GM21360 (cell line): ENCODE results near the gene HSFX4.
A peak's percentile ranks its signal among the peaks of the same experiment; 100 is the strongest.
"Not testable (repeated sequence)": the region's sequence is repeated elsewhere in the genome, so short reads cannot be mapped to it uniquely, and the experiment has no call there.

Experiments
- ATAC-seq: cut with Tn5 transposase; IDR thresholded peaks from one replicate; pipeline ENCODE4 v1.9.1; 2021; ENCODE audit warnings: mild to moderate bottlenecking, moderate library complexity; ENCODE audit not compliant: unreplicated experiment

Gene HSFX4

DNA sequence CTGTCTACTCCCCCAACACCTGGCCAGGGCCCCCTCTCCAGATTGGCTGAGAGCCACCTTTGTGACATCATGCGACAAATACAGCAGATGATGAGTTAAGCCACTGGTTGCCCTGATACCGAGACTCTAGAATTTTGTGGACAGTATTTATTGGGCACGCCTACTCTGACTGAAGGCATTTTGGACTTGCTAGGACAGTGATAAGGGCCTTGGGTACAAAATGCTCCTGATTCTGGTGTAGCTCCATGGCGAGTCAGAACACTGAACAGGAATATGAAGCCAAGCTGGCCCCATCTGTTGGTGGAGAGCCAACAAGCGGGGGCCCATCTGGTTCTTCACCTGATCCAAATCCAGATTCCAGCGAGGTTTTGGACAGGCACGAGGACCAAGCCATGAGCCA lies at the start of gene HSFX4:
Gene HSFX4, plus strand, starts transcription at position 174 of the 400 bp plus-strand sequence. Its CDS starts 72 bp downstream, at position 246.
- ATAC-seq = not testable (repeated sequence)

- ATAC-seq = no peak
Measured at GRCh38 chrX:149881081-149881711, 48.2 kb upstream of the HSFX4 start, which contains the start of gene MAGEA8. MAGEA8 (plus strand) TSS chrX:149881183; CDS start chrX:149884273, 3,090 bp downstream.

DNA sequence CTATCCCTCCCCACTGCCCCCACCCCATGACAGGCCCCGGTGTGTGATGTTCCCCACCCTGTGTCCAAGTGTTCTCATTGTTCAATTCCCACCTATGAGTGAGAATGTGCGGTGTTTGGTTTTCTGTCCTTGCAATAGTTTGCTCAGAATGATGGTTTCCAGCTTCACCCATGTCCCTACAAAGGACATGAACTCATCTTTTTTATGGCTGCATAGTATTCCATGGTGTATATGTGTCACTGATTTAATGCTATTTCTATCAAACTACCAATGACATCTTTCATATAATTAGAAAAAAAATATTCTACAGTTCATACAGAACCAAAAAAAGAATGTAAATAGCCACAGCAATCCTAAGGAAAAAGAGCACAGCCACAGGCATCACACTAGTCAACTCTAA lies 38.5 kb upstream of the HSFX4 start:
- not testable (repeated sequence) for ATAC-seq

DNA sequence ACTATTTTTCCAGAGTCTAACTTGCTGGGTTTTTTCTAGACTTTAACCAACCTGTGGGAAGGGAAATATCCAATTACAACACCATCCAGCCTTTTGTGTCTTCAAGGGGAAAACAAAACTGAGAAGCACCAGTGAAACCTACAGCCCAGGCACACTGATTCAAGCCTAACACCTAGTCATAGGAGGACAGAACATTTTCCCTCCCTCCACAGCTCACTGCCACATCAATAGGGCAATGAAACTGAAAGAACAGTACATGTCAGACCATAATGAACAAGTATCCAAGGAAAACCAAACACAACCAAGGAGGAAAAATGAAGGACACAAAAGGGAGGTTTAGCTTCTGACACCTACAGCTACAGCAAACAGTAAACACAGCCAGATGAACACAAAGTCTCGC lies 30.8 kb upstream of the HSFX4 start:
- no peak for ATAC-seq

DNA sequence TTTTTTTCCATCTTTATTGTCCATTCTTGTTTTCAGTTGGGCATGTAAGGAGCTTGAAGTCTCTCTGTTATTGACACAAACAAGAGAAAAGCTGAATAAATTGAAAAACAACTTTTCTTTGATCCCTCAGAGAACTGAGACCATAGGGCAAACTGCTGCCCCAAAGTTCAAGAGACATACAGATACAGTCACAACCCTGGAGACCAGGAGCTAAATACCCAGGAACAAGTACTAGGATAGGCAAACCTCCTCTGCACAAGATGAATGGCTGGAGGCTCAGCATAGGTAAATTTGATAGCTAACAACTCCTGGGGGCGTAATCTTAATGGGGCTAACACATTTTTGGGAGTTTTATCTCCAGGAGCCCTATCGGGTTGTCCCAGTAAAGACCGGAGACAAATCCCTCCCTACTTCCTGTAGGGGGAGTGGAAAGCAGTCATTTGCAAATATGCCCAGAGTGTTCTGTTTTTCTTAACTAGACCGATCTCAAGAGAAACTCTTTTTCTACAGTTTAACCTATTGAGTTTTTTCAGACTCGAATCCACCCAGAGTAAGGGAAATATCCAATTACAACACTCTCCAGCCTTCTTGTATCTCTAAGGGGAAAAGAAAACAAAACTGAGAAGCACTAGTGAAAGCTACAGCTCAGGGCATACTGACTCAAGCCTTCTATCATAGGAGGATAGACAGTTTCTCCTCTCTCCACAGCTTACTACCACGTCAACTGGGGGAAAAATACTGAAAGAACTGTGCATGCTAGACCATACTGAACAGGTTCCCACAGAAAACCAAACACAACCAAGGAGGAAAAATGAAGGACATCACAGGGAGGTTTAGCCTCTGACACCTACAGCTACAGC lies 25.3 kb upstream of the HSFX4 start:
- peak; percentile 81 for ATAC-seq

- ATAC-seq = no peak
Measured at GRCh38 chrX:149908308-149908707, 21.1 kb upstream of the HSFX4 start.

DNA sequence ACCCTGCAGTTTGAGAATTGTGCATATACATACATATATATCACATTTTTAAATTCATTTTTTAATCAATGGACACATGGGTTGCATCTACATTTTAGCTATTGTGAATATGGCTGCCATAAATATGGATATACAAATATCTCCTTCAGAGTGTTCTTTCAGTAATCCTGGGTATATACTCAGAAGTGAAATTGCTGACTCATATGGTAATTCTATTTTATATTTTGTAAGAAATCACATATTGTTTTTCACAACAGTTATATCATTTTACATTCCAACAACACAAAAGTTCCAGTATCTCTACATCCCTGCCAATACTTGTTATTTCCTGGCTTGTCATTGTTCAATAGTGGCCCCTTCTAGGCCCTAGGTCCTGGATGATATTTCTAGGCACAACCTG lies 20.6 kb upstream of the HSFX4 start:
- ATAC-seq = no peak

- no peak for ATAC-seq
Measured at GRCh38 chrX:149909324-149910177, 19.8 kb upstream of the HSFX4 start.

DNA sequence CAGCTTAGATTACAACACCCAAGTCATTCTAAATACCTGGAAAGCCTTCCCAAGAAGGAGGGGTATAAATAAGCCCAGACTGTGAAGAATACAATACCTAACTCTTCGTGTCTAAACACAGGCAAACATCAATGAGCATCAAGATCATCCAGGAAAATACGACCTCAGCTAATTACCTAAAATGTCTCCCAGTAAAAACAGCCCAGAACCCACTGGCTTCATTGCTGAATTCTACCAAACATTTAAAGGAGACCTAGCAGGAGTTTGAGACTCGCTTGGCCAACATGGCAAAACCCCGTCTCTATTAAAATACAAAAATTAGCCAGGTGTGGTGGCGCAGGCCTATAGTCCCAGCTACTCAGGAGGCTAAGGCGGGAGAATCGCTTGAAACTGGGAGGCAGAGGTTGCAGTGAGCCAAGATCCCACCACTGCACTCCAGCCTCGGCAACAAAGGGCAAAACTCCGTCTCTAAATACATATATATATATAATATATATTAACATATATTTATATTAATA lies 19.1 kb upstream of the HSFX4 start:
- no peak for ATAC-seq

- ATAC-seq = peak; percentile 90
Measured at GRCh38 chrX:149916745-149917392, 12.5 kb upstream of the HSFX4 start.

GRCh38 chrX:149923836-149924235 lies 5.5 kb upstream of the HSFX4 start:
- ATAC-seq = not testable (repeated sequence)

DNA sequence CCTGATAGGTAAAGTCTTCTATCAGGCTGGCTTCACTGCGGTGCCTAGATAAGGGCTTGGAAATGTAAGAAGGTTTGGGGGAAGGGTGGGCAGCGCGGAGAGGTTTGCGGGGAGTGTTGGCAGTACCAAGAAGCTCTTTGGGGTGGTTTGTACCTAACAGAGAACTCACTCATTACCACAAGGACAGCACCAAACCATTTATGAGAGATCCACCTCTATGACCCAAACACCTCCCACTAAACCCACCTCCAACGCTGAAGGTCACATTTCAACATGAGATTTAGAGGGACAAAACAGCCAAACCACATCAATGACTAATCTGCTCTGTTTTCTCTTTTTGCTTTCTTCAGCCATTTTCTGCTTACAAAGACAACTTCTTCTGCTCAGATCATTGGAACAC lies 4.9 kb upstream of the HSFX4 start:
- not testable (repeated sequence) for ATAC-seq

GRCh38 chrX:149927245-149927963 lies 2.0 kb upstream of the HSFX4 start:
- ATAC-seq = not testable (repeated sequence)

DNA sequence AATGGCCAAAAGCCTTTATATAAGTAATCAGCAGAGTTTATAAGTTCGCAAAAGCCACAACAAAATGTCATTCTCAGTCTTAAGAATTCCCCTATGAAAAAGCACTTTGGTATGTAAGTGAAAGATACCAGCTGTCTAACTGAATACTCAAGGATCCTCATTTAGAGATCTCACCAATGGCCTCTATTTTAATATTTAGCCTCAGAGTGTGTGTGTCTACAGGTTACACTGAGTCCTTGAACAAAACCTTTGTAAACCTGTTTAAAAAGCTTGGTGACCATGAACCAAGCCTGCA lies 1.5 kb upstream of the HSFX4 start:
- ATAC-seq = not testable (repeated sequence)

GRCh38 chrX:149928635-149929034 lies 738 bp upstream of the HSFX4 start:
- ATAC-seq = not testable (repeated sequence)

GRCh38 chrX:149931355-149931754 lies 2.0 kb downstream of the HSFX4 start:
- not testable (repeated sequence) for ATAC-seq

DNA sequence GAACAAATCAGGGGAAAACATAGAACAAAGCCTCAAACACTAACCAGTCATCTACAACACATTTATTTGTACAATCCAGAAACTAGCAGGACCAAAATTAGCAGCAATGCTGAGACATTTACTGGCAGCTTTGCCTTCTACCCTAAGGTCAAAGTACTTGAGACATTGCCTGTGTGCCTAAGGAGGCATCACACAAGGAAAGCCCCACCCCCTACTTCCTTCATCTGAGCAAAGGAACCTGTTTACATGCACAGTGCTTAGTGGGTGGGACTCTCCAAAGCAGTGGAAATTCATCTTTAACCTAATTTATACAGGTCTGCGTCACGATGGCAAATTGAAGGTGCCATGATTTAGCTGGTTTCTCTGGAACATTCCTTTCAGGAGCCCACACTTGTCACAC lies 2.8 kb downstream of the HSFX4 start:
- not testable (repeated sequence) for ATAC-seq

DNA sequence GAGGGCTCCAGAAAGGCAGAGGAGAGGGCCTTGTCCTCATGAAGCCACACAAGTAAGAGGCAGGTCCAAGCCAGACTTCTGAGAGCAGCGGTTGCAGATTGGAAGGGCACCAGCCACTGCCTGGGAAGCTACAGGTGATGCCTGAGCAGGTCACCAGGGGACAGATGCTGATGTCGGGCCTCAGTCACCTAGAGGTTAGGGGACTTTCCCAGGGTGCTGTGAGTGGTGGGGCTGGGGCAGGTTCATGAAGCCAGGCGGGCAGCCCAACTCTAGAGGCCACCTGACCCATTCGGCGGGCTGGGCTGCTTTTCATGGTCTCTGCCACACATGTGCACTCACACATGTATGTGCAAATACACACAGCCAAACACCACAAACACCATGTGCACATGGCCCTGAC lies 3.6 kb downstream of the HSFX4 start:
- ATAC-seq = not testable (repeated sequence)

DNA sequence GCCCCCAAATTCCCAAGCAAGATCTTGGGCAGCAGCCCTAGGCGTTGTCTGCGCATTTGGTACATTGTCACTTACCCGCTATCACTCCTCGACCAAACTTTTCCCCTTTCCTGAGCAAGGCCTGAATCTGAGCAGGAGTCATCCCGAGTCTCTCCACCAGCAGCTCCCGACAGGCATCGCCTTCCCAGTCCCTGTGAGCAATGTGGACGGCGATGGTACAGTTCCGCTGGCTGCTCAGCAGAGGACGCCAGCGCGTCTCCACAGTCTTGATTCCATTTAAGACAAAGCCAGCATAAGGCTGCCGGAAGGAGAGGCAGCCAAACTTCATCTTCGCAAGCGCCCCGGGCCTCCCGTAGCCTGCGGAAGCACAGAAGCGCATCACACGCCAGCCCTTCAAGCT lies 4.2 kb downstream of the HSFX4 start:
- not testable (repeated sequence) for ATAC-seq

DNA sequence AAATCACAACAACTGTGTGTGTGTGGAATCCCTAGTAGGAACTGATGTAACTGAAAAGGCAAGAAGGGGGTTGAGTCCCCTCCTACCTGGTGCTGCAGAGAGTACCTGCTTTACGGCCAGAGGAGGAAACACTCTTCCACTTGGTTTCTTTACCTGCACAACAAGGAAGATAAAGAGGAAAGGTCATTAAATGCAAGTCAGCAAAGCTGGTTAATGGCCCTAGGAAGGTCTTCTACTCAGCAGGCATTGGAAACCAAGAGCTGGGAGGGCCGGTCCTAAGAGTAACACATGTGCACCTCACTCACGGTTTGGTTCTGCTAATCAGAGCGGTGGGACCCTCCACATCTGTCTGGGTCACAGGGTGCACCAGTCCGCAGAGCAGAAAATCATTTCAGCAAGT lies 8.0 kb downstream of the HSFX4 start:
- ATAC-seq = not testable (repeated sequence)
